Right lobe of liver (tissue), 4 donors: Measurements from ENCODE around the gene CORO2B.
A peak's percentile ranks its signal among the peaks of the same experiment; 100 is the strongest.

ENCODE experiments used
- CTCF ChIP-seq, 4 donors: fragments of 200-600 bp in 3 of 4; fragments of 450-650 bp in 1 of 4; IDR thresholded peaks; one replicate each; pipeline versions ENCODE4 v1.5.1 to v1.8.0; 2016 to 2022; ENCODE audit warnings: antibody characterized with exemption in 4 of 4, mild to moderate bottlenecking in 2 of 4
- POLR2A ChIP-seq: fragments of 450-650 bp; IDR thresholded peaks from one replicate; pipeline ENCODE4 v1.6.1; 2017; ENCODE audit warnings: antibody characterized with exemption, mild to moderate bottlenecking
- donor health status: DM: no; HTN: no; CAD: no.
- donor health status: DM: no; HTN: no; CAD: no.
- donor health status: DM: no; HTN: yes; CAD: no.

GRCh38 chr15:68559345-68560310 is 19.2 kb upstream of the CORO2B start:
- peak; percentile 90 to 98 (median 96) for TF ChIP-seq CTCF (IDR thresholded peaks at IDR 0.05)
- TF ChIP-seq POLR2A, result no peak
